Aorta (tissue), 5 donors: ENCODE data around the gene SPATA31C1. TPM values are rescaled to one million over a fixed set of nuclear protein-coding genes. Genes with fewer than 3 reads are reported as not detected.
"Not testable (repeated sequence)": the region's sequence is repeated elsewhere in the genome, so short reads cannot be mapped to it uniquely, and the experiment has no call there.

ENCODE experiments used
- ATAC-seq: fragments of 200-7000 bp; cut with Tn5 transposase; one replicate; pipeline ENCODE4 v1.9.1; 2022; ENCODE audit warnings: moderate library complexity; ENCODE audit not compliant: low FRiP score
- DNase-seq, 2 donors: peaks; one replicate each; pipeline ENCODE4 v3.0.0-alpha.2; 2020
- H3K27ac ChIP-seq, 2 donors: one replicate each; pipeline ENCODE4 v1.5.1; 2013; ENCODE audit warnings: low read length in 2 of 2, mild to moderate bottlenecking in 2 of 2, moderate library complexity in 2 of 2, control low read depth in 1 of 2, inconsistent platforms in 1 of 2, low read depth in 1 of 2
- H3K27me3 ChIP-seq, 2 donors: one replicate each; pipeline ENCODE4 v1.6.1; 2013; ENCODE audit warnings: control low read depth in 1 of 2, low read length in 1 of 2, mild to moderate bottlenecking in 1 of 2, moderate library complexity in 1 of 2; ENCODE audit not compliant: insufficient read depth in 2 of 2, control insufficient read depth in 1 of 2
- H3K36me3 ChIP-seq, 2 donors: one replicate each; pipeline ENCODE4 v1.6.1; 2013; ENCODE audit warnings: control low read depth in 1 of 2, low read length in 1 of 2, mild to moderate bottlenecking in 1 of 2; ENCODE audit not compliant: insufficient read depth in 2 of 2, control insufficient read depth in 1 of 2
- H3K4me1 ChIP-seq, 2 donors: one replicate each; pipeline ENCODE4 v1.6.1; 2013; ENCODE audit warnings: low read length in 2 of 2, control low read depth in 1 of 2, mild to moderate bottlenecking in 1 of 2, moderate library complexity in 1 of 2; ENCODE audit not compliant: insufficient read depth in 2 of 2, control insufficient read depth in 1 of 2
- H3K4me3 ChIP-seq, 2 donors: one replicate each; pipeline ENCODE4 v1.5.1; 2013; ENCODE audit warnings: low read length in 2 of 2, control low read depth in 1 of 2, mild to moderate bottlenecking in 1 of 2
- H3K9me3 ChIP-seq: one replicate; pipeline ENCODE4 v1.6.1; 2013; ENCODE audit warnings: mild to moderate bottlenecking, low read length; ENCODE audit not compliant: control insufficient read depth
- WGBS, 2 donors: extraction: QIAGEN DNeasy Blood & Tissue Kit; methylation state at CpG; one replicate each; pipeline ENCODE4 v1.1.7; 2013; 5-methylcytosine and 5-hydroxymethylcytosine counted together
- intact Hi-C, 2 donors: fragments of 100-400 bp; cut with DNase I; formaldehyde crosslinking; loops; one replicate each; pipeline versions ENCODE4 v1.14.2 to v1.15.0; 2022
- polyA plus RNA-seq, 2 donors: library from polyadenylated mRNA; stranded (reverse); fragments of 200-250 nt; gene quantifications; one replicate each; pipeline ENCODE4 v1.2.3, GENCODE V29; 2013
- total RNA-seq, 2 donors: library from RNA; stranded (reverse); fragmentation: NEBNext Ultra II Directional; extraction: Animal tissue kit (Norgen Biotek cat#: 25700); gene quantifications; one replicate each; pipeline ENCODE4 v1.2.1, GENCODE V29; 2021
- donor health status: healthy with polysubstance abuse.
- donor health status: Bipolar disorder and iron deficiency.
- donor health status: DM: no; HTN: no; CAD: no.
- donor health status: DM: no; HTN: no; CAD: no.
- donor health status: DM: yes; HTN: yes; CAD: no.

Gene SPATA31C1
- total and polyA plus RNA-seq, 4 donors = not detected

- H3K27me3 ChIP-seq, DNase-seq, H3K4me3 ChIP-seq, H3K4me1 ChIP-seq, H3K27ac ChIP-seq, intact Hi-C loops, H3K9me3 ChIP-seq, H3K36me3 ChIP-seq, ATAC-seq: not testable (repeated sequence)
- WGBS, 2 donors = 87 to 100% methylated on average over 3 to 12 of the region's 12 CpGs
These were observed 20.6 kb downstream of the SPATA31C1 start for GRCh38 chr9:87938336-87938735.

GRCh38 chr9:87939096-87939495 lies 21.3 kb downstream of the SPATA31C1 start:
- H3K4me1 ChIP-seq, intact Hi-C loops, H3K27ac ChIP-seq, H3K36me3 ChIP-seq, H3K9me3 ChIP-seq, ATAC-seq, H3K4me3 ChIP-seq, H3K27me3 ChIP-seq, DNase-seq: not testable (repeated sequence)
- WGBS, 2 donors = 78 to 90% methylated on average over 4 to 8 of the region's 8 CpGs

GRCh38 chr9:87944096-87944495 lies 26.3 kb downstream of the SPATA31C1 start:
- Histone ChIP-seq H3K36me3 (no peaks in the 10 kb centered on the region), H3K27ac (no peak overlapping the region), H3K9me3 (no peaks in the 10 kb centered on the region), H3K4me1 (no peaks in the 10 kb centered on the region), H3K27me3 (no peaks in the 10 kb centered on the region), H3K4me3 (no peak overlapping the region)
- intact Hi-C loops = no loop called here
- ATAC-seq (no peak), DNase-seq (no peak)
- 68 to 83% methylated on average over 21 of the region's 21 CpGs for WGBS, 2 donors

DNA sequence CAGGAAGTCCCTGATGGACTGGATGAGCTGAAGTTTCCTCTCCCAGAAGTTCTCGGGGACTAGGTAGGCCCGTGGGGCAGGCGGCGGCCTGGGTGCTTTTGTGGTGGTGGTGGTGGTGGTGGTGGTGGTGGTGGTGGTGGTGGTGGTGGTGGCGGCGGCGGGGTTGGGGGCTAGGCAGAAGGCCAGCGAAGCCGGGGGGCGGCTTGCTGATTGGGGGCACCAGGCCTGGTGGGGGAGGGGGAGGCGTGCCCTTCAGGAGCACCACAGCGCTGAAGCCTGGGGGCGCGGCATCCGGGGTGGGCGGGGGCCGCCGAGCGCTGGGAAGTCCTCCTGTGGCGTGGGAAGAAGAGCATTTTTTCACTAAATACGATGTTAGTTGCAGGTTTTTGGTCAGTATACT lies 26.9 kb downstream of the SPATA31C1 start:
- Histone ChIP-seq H3K36me3 (no peaks in the 10 kb centered on the region), H3K9me3 (no peaks in the 10 kb centered on the region), H3K27me3 (no peaks in the 10 kb centered on the region), H3K4me3 (no peak overlapping the region), H3K27ac (no peak overlapping the region), H3K4me1 (no peaks in the 10 kb centered on the region)
- WGBS, 2 donors = 13 to 49% methylated on average over 15 to 21 of the region's 21 CpGs
- intact Hi-C loops = no loop called here
- DNase-seq (no peak), ATAC-seq (no peak)

- ATAC-seq (no peak), DNase-seq (no peak)
- Histone ChIP-seq H3K4me1 (no peaks in the 10 kb centered on the region), H3K36me3 (no peaks in the 10 kb centered on the region), H3K4me3 (no peak overlapping the region), H3K27ac (no peak overlapping the region), H3K27me3 (no peaks in the 10 kb centered on the region), H3K9me3 (peaks cover 1% of the 10 kb centered on the region)
- 70 to 73% methylated on average over 1 of the region's 1 CpG for WGBS, 2 donors
- intact Hi-C loops = no loop called here
These were observed 32.5 kb downstream of the SPATA31C1 start for GRCh38 chr9:87950296-87950695.

- Histone ChIP-seq H3K4me1 (no peaks in the 10 kb centered on the region), H3K4me3 (no peak overlapping the region), H3K9me3 (peaks cover 1% of the 10 kb centered on the region), H3K36me3 (no peaks in the 10 kb centered on the region), H3K27me3 (no peaks in the 10 kb centered on the region), H3K27ac (no peak overlapping the region)
- DNase-seq (no peak), ATAC-seq (no peak)
- intact Hi-C loops = no loop called here
- WGBS, 2 donors = 68% methylated on average over 4 of the region's 4 CpGs
These were observed 33.2 kb downstream of the SPATA31C1 start for GRCh38 chr9:87950765-87951488.

DNA sequence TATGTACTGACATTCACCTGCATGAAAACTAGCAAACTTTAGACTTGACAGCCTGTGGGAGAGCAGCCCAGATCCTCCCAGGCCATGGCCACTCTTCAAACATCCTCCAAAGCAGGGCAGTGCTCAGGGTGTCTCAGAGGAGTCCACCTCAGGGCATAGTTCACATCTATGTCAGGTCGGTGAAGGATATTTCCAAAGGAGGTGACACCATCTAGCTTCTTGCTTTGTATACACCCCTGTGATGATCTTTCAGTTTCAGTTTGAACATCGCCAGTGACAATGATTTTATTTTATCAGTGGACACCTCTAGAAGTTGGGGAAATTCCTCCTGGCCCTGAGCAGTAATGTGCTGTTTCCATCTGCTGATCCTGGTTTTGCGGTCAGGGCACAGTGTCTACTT lies 36.5 kb downstream of the SPATA31C1 start:
- peaks cover 1% of the 10 kb centered on the region for H3K9me3 ChIP-seq
- H3K4me1 ChIP-seq = no peaks in the 10 kb centered on the region
- DNase-seq (no peak), ATAC-seq (no peak)
- H3K36me3 ChIP-seq = no peaks in the 10 kb centered on the region
- no peak overlapping the region for H3K27ac ChIP-seq
- H3K4me3 ChIP-seq = no peak overlapping the region
- intact Hi-C loops = no loop called here
- no peaks in the 10 kb centered on the region for H3K27me3 ChIP-seq
- WGBS, 2 donors = 84 to 92% methylated on average over 3 of the region's 3 CpGs

GRCh38 chr9:87957839-87958238 lies 40.1 kb downstream of the SPATA31C1 start:
- 91 to 93% methylated on average over 7 of the region's 7 CpGs for WGBS, 2 donors
- H3K36me3 ChIP-seq = no peaks in the 10 kb centered on the region

DNA sequence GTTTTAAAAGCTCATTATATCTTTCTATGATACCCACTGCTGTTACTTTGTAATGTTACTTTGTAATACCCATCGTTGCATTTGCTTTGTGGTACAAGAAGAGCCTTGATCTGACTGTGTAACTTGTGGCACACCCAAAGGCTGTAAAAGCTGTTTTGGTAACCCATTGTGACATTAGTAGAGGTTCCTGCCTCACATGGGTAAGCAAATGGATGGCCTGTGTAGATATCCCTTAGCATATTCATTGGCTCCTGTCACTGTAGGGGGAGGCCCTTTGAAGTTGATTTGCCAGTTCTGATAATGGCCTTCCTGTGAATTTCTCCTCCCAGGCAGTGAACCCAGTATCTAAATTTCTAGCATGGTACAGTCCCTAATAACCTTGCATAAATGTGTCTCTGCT lies 40.8 kb downstream of the SPATA31C1 start:
- Histone ChIP-seq H3K4me3 (no peak overlapping the region), H3K27me3 (no peaks in the 10 kb centered on the region), H3K27ac (no peak overlapping the region), H3K36me3 (no peaks in the 10 kb centered on the region), H3K4me1 (no peaks in the 10 kb centered on the region), H3K9me3 (no peaks in the 10 kb centered on the region)
- DNase-seq (no peak), ATAC-seq (no peak)
- 93 to 97% methylated on average over 1 of the region's 1 CpG for WGBS, 2 donors
- intact Hi-C loops = no loop called here

More at GRCh38 chr9:87957839-87958238, 40.1 kb downstream of the SPATA31C1 start:
- DNase-seq (no peak), ATAC-seq (no peak)
- Histone ChIP-seq H3K27ac (no peak overlapping the region), H3K4me1 (no peaks in the 10 kb centered on the region), H3K4me3 (no peak overlapping the region), H3K9me3 (no peaks in the 10 kb centered on the region), H3K27me3 (no peaks in the 10 kb centered on the region)
- intact Hi-C loops = no loop called here
